GM12891 (cell line): ENCODE results near the gene CDH13.
A peak's percentile ranks its signal among the peaks of the same experiment; 100 is the strongest.

Source experiments
- POLR2A ChIP-seq: IDR thresholded peaks from 2 replicates; pipeline ENCODE4 v1.6.1; 2011; ENCODE audit warnings: low read depth, low read length, control low read depth
- POLR2AphosphoS5 ChIP-seq: IDR thresholded peaks from 2 replicates; pipeline ENCODE4 v1.6.1; 2011; ENCODE audit warnings: low read depth, low read length, control low read depth
- POU2F2 ChIP-seq: IDR thresholded peaks from 2 replicates; pipeline ENCODE4 v1.6.1; 2011; ENCODE audit warnings: low read depth, mild to moderate bottlenecking, control low read depth, low read length, moderate library complexity
- TAF1 ChIP-seq: IDR thresholded peaks from 2 replicates; pipeline ENCODE4 v1.6.1; 2011; ENCODE audit warnings: low read depth, low read length, control low read depth

DNA sequence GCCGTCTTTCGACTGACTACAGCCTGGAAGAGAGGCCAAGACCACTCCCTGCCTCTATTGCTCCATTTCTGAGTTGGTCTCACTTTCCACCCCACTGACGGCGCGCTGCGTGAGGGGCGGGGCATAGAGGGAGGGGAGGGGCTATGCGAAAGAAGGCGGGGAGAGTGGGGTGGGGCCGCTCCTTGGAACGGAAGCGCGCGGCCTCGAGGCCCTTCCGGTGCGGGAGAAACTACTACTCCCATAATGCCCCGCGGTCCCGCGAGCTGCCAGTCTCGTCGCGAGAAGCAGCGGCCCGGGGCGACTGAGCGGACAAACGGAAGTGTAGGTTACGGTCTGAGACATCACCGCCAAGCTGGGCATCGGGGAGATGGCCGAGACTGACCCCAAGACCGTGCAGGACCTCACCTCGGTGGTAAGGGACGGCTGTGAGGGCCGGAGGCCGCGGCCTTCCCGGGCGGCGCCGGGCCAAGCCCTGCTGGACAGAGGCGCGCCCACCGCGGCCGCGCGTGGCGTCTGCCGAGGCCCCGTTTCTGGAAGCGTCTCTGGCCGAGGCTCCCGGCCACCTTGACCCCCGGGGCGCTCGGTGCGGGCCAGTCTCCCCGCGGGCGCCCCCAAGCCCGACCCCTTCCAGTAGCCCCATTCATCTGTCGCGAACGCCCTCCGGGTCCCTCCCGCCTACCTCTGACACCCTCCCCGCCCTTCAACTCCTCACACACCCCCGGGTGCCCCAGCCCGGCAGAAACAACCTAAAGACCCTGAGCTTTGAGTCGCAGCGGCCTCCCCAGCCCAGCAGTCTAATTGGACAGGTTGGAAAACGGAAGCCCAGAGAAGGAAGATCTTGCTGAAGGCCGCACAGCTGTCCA, 1181.2 kb downstream of the CDH13 start, which contains the start of gene HSBP1:
- TF ChIP-seq TAF1 (peak; percentile 39; the same call in 1 of the 2 replicates), POLR2AphosphoS5 (peak; percentile 80), POLR2A (peak; percentile 63), POU2F2 (no peak)
